Skeletal muscle satellite cell (primary cell): ENCODE measurements around the gene FAM169A.
"Not testable (repeated sequence)": the region's sequence is repeated elsewhere in the genome, so short reads cannot be mapped to it uniquely, and the experiment has no call there.

Experiments
- H3K27me3 ChIP-seq: 2 replicates; pipeline ENCODE4 v1.7.0; 2013; ENCODE audit warnings: low read length; ENCODE audit not compliant: control insufficient read depth, insufficient read depth
- H3K36me3 ChIP-seq: 2 replicates; pipeline ENCODE4 v1.7.0; 2013; ENCODE audit warnings: mild to moderate bottlenecking, control low read depth, low read length; ENCODE audit not compliant: insufficient read depth
- H3K4me1 ChIP-seq: 2 replicates; pipeline ENCODE4 v1.7.0; 2013; ENCODE audit warnings: low read length; ENCODE audit not compliant: control insufficient read depth, insufficient read depth
- H3K4me2 ChIP-seq: 2 replicates; pipeline ENCODE4 v1.7.0; 2013; ENCODE audit warnings: mild to moderate bottlenecking, low read length
- H3K4me3 ChIP-seq: 2 replicates; pipeline ENCODE4 v1.7.0; 2013; ENCODE audit warnings: low read length
- H3K9ac ChIP-seq: 2 replicates; pipeline ENCODE4 v1.7.0; 2013; ENCODE audit warnings: mild to moderate bottlenecking, low read depth, low read length, moderate library complexity
- H3K9me3 ChIP-seq: replicated peaks from 2 replicates; pipeline ENCODE4 v1.7.0; 2013; ENCODE audit warnings: mild to moderate bottlenecking, control low read depth, low read length

FAM169A gene

DNA sequence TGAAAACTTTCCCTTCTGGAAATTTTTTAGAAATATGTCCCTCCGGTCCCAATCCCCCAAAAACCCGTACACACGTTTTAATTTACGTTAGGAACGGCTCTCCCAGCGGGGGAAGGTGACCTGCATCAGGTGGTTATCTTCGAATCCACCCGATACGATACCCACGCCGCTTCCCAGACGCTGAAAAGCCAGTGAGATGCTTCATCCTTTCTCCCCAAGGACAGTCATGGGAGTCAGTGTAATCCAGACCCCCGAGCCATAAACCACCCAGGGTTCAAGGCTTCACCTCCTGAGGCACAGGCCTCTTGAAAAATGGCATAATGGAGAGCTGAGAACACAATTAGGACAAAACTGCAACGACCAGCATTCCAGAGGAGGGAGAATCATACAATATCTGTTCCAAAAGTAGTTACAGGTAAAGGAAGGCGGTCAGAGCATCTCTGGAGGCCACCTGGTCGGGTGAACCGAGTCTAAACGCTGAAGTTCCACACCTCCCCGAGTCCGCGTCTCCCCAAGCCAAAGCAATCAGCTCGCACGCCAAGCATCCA is 857 bp downstream of the FAM169A start:
- Histone ChIP-seq H3K36me3 (no peaks in the 10 kb centered on the region), H3K9me3 (no peaks in the 10 kb centered on the region), H3K27me3 (peaks cover 18% of the 10 kb centered on the region), H3K4me3 (peak overlapping the region; percentile 80), H3K9ac (peak overlapping the region; percentile 84), H3K4me1 (no peaks in the 10 kb centered on the region), H3K4me2 (peak overlapping the region; percentile 95)

DNA sequence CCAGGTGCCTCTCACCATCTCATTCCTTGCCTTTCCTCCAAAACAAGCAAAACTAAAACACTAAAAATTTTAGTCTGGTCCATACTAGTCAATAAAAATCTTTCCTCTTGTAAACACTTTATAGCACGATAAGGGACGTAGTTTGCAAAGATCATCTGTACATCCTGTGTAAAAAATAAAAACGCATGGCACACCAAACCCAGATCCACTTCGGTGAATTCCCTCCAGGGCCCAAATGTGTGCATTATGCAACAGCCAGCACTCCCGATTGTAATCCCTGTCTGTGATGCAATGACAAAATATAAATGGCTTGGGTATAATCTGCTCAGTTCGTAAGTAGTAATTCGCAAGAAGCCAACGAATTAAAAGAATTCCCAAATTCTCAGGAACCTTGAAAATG is 1.4 kb downstream of the FAM169A start:
- no peaks in the 10 kb centered on the region for H3K36me3 ChIP-seq
- H3K9ac ChIP-seq = no peak overlapping the region
- H3K4me2 ChIP-seq = no peak overlapping the region
- H3K4me1 ChIP-seq = no peaks in the 10 kb centered on the region
- H3K27me3 ChIP-seq = peaks cover 18% of the 10 kb centered on the region
- H3K4me3 ChIP-seq = no peak overlapping the region
- H3K9me3 ChIP-seq = no peaks in the 10 kb centered on the region

DNA sequence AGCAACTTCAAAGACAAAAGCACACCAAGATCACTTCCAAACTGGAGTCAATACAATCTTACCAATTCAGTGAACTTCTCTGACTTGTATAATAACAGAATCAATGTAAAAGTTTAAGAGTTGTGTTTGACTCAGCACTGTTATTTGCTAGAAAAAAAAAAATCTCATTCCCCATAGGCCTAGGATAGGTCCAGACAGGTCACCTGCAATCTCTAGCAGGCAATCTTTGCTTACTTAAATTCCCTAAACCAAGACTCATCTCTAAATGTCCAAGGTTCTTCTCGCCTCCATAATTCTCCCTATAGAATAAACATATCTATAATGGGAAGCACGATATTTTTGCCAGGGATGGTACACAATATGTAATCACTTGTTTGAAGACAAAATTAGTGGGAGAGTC is 2.5 kb downstream of the FAM169A start:
- Histone ChIP-seq H3K27me3 (peaks cover 18% of the 10 kb centered on the region), H3K4me1 (no peaks in the 10 kb centered on the region), H3K9me3 (no peaks in the 10 kb centered on the region), H3K4me2 (no peak overlapping the region), H3K9ac (no peak overlapping the region), H3K36me3 (no peaks in the 10 kb centered on the region), H3K4me3 (no peak overlapping the region)

DNA sequence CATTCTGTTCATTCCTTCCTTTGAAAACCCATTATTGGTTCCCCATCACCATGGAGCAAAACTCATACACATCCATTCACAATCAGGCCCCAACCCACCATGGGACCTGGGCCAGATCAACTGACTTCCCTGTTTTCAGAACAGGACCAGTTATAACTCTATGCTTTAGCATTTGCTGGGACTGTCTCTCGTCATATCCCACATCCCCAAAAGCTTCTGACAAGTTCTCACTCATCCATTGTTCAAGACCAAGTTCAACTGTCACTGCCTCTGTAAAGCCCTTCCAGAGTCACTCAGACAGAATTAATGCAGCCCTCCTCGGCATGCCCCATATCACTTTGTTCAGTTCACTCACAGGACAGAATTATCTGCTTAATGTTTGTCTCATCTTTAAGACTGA is 4.0 kb downstream of the FAM169A start:
- no peaks in the 10 kb centered on the region for H3K4me1 ChIP-seq
- no peak overlapping the region for H3K4me2 ChIP-seq
- H3K9ac ChIP-seq = no peak overlapping the region
- no peak overlapping the region for H3K4me3 ChIP-seq
- H3K36me3 ChIP-seq = no peaks in the 10 kb centered on the region
- no peaks in the 10 kb centered on the region for H3K9me3 ChIP-seq
- peaks cover 18% of the 10 kb centered on the region for H3K27me3 ChIP-seq

DNA sequence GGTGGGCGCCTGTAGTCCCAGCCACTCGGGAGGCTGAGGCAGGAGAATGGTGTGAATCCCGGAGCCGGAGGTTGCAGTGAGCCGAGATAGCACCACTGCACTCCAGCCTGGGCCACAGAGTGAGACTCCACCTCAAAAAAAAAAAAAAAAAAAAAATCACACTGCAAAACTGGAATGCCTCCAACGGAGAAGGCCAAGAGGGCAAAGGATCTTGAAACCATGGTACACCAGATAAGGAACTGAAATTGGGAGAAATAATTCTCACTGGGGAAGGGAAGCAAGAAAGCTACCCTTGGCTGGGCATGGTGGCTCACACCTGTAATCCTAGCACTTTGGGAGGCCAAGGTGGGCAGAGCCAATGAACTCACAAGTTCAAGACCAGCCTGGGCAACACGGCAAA is 9.2 kb downstream of the FAM169A start:
- not testable (repeated sequence) for H3K4me1 ChIP-seq, H3K27me3 ChIP-seq, H3K9ac ChIP-seq, H3K9me3 ChIP-seq, H3K36me3 ChIP-seq, H3K4me2 ChIP-seq, H3K4me3 ChIP-seq

DNA sequence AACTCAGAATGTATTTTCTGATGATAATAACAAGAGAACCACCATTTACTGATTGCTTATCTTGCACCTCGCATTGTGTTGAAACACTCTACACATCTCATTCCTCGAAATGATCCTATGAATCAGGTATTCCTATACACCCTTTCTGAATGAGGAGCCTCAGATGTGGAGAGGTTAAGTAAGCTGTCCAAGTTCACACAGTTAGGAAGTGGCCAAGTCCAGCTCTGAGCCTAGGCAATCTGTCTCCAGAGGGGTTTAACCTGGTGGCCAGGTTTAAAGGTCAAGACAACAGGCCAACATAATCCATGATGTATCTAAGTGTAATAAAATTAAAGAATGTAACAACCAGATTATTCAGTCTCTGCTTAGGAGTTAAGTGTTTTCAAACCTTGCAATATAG is 12.9 kb downstream of the FAM169A start:
- no peak overlapping the region for H3K4me2 ChIP-seq
- no peaks in the 10 kb centered on the region for H3K9me3 ChIP-seq
- H3K4me3 ChIP-seq = no peak overlapping the region
- peaks cover 10% of the 10 kb centered on the region for H3K4me1 ChIP-seq
- H3K9ac ChIP-seq = no peak overlapping the region
- no peaks in the 10 kb centered on the region for H3K36me3 ChIP-seq
- H3K27me3 ChIP-seq = no peaks in the 10 kb centered on the region

DNA sequence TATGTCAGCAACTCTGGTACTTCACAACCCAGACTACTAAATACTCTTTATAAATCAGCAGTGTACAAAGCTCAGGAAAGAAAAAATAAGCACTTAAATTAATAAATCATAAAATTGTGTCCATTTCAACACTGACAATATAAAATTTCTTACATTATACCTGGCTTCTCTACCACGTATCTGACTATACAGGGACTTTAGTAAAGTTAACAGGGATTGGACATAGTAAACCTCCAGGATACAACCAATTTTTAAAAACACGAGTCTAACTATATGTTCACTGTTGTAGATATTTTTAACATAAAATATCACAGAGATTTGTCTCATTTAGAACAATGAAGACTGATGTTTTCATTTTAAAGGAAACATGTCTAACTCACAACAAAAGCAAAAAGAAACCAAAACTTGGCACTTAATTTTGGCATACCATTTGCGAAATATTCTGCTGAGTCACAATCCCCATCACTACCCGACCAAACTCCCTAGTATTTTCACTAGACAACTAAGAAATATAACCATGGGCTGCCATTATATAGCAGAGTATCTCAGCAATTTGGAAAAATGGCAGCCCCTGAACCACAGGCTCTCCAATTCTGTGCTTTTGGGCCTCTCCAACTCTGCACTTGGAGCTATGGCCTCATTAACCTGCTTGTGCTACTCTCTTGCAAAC is 14.4 kb downstream of the FAM169A start:
- H3K36me3 ChIP-seq = no peaks in the 10 kb centered on the region
- H3K4me2 ChIP-seq = peak overlapping the region; percentile 50
- no peaks in the 10 kb centered on the region for H3K9me3 ChIP-seq
- peak overlapping the region; percentile 33 for H3K9ac ChIP-seq
- H3K4me3 ChIP-seq = peak overlapping the region; percentile 20
- H3K4me1 ChIP-seq = peaks cover 10% of the 10 kb centered on the region
- no peaks in the 10 kb centered on the region for H3K27me3 ChIP-seq

DNA sequence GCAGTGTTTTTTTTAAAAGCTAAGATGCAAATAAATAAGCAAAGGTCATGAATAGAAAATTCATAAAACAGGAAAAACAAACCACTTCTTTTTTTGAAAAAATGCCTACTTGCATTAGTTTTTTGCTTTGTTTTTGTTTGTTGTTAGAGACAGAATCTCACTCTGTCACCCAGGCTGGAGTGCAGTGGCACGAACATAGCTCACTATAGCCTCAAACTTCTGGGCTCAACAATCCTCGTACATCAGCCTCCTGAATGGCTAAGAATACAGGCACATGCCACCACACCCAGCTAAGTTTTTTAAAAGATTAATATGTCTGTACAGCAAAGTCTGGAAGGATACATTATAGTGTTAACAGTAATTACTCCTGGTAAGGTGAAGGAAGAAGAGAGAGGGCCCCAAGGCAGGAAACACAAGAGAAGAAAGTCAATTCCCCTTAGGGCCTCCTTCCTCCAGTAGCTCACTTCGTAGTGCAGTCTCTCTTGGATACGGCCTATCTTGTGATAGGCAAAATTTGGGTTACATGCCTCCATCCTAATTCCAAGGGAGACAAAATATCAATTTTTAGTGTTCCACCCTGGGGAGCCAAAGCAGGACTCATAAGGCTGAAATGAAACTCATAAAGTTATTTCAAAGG is 15.3 kb downstream of the FAM169A start:
- Histone ChIP-seq H3K27me3 (no peaks in the 10 kb centered on the region), H3K4me2 (no peak overlapping the region), H3K36me3 (no peaks in the 10 kb centered on the region), H3K9ac (no peak overlapping the region), H3K4me1 (peaks cover 10% of the 10 kb centered on the region), H3K4me3 (no peak overlapping the region), H3K9me3 (no peaks in the 10 kb centered on the region)

DNA sequence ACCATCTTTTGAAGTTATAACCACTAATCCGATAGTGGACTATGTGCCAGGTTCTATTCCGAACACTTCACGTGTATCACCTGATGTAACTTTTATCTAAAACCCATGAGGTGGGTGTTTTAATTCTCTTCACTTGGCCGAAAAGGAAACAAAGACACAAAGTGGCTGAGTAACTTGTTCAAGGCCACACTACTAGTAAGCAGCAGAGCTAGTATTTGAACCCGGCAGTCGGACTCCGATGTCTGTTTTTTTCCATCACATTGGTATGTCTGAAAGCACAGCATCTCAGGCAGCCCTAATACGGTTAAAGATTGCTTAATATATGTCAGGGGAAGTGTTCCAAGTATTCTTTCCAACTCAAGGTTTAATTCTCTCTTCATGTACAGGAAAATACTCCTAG is 16.2 kb downstream of the FAM169A start:
- Histone ChIP-seq H3K27me3 (no peaks in the 10 kb centered on the region), H3K9ac (no peak overlapping the region), H3K4me1 (peaks cover 10% of the 10 kb centered on the region), H3K4me3 (no peak overlapping the region), H3K36me3 (no peaks in the 10 kb centered on the region), H3K9me3 (no peaks in the 10 kb centered on the region), H3K4me2 (no peak overlapping the region)

DNA sequence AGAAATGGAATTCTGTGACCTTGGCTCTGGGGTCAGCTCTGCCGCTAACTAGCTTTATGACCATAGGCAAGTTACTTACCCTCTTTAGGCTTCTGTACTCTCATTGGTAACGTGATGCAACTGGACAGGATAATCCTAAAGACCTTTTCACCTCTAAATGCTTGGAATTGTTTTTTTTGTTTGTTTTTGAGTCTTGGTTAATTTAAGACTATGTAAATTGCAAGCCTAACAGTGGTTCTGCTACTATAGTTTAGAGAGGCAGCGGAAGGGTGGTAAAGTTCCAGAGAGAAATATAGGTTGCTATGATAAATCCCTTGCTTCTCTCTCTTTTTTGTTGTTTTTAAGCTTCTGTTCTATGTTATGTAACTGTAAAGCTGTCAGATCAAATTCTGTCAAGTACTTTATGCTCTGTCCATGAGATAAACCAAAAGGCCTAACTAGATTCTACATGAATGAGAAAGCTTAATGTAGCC is 17.6 kb downstream of the FAM169A start:
- Histone ChIP-seq H3K27me3 (no peaks in the 10 kb centered on the region), H3K4me1 (peaks cover 10% of the 10 kb centered on the region), H3K36me3 (no peaks in the 10 kb centered on the region), H3K4me2 (no peak overlapping the region), H3K4me3 (no peak overlapping the region), H3K9ac (no peak overlapping the region), H3K9me3 (no peaks in the 10 kb centered on the region)

DNA sequence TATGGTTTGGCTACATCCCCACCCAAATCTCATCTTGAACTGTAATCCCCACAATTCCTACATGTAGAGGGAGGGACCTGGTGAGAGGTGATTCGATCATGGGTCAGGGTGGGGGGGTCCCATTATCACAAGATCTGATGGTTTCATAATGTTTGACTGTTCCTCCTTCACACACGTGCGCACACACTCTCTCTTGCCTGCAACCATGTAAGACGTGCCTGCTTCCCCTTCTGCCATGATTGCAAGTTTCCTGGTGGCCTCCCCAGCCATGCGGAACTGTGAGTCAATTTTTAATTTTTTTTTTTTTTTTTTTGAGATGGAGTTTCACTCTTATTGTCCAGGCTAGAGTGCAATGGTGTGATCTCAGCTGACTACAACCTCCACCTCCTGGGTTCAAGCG is 27.0 kb downstream of the FAM169A start:
- Histone ChIP-seq H3K36me3 (no peaks in the 10 kb centered on the region), H3K4me3 (no peak overlapping the region), H3K9me3 (no peaks in the 10 kb centered on the region), H3K4me1 (no peaks in the 10 kb centered on the region), H3K27me3 (no peaks in the 10 kb centered on the region), H3K4me2 (no peak overlapping the region), H3K9ac (no peak overlapping the region)

DNA sequence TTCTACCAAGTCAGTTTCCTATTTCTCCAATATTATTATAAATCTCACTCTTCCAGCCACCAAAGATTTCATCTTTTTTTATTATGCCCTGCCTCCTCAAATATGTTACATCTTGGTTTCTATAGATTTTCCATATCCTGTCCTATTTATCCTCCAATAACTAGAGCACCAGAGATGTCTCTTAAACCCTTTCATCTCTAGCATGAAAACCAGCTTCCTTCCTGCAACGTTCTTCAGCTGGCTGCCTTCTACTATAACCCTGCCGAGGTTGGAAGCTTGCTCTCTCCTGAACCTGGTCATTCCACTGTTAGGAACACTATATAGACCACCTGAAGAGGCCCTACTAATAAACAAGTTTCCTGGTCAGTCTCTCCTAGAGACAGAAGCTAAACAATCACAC is 27.9 kb downstream of the FAM169A start:
- no peak overlapping the region for H3K4me3 ChIP-seq
- no peak overlapping the region for H3K4me2 ChIP-seq
- H3K9ac ChIP-seq = no peak overlapping the region
- H3K4me1 ChIP-seq = no peaks in the 10 kb centered on the region
- H3K9me3 ChIP-seq = no peaks in the 10 kb centered on the region
- H3K27me3 ChIP-seq = no peaks in the 10 kb centered on the region
- no peaks in the 10 kb centered on the region for H3K36me3 ChIP-seq
